Transverse colon (tissue), 4 donors: ENCODE measurements around the gene NEK10. TPM values are rescaled to one million over a fixed set of nuclear protein-coding genes. Genes with fewer than 3 reads are reported as not detected.
"Not testable (repeated sequence)": the region's sequence is repeated elsewhere in the genome, so short reads cannot be mapped to it uniquely, and the experiment has no call there.

Experiments used
- DNase-seq: peaks from one replicate; pipeline ENCODE4 v3.0.0-alpha.2; 2019
- H3K27ac ChIP-seq, 4 donors: fragments of 200-600 bp; sonication (generic); 2 replicates each; pipeline ENCODE4 v1.5.1; 2016 to 2018; ENCODE audit warnings: inconsistent platforms in 4 of 4
- H3K27me3 ChIP-seq: fragments of 200-600 bp; sonication (generic); 2 replicates; pipeline ENCODE4 v1.5.1; 2017; ENCODE audit warnings: inconsistent platforms
- H3K36me3 ChIP-seq, 4 donors: fragments of 200-600 bp; sonication (generic); 2 replicates each; pipeline ENCODE4 v1.5.1; 2017 to 2019; ENCODE audit warnings: inconsistent platforms in 4 of 4
- H3K4me1 ChIP-seq, 4 donors: fragments of 200-600 bp; sonication (generic); 2 replicates each; pipeline ENCODE4 v1.5.1; 2017 to 2020; ENCODE audit warnings: inconsistent platforms in 4 of 4
- H3K4me3 ChIP-seq, 4 donors: fragments of 200-600 bp; sonication (generic); 1 replicate in 1 of 4; 2 replicates in 3 of 4; pipeline versions ENCODE4 v1.5.1 to v1.6.1; 2017 to 2019; ENCODE audit warnings: inconsistent platforms in 4 of 4
- H3K9me3 ChIP-seq, 2 donors: fragments of 200-600 bp; sonication (generic); 2 replicates each; pipeline ENCODE4 v1.5.1; 2017 to 2019; ENCODE audit warnings: inconsistent platforms in 2 of 2
- CTCF ChIP-seq, 5 experiments: fragments of 200-600 bp in 3 of 5; fragments of 450-650 bp in 2 of 5; sonication (generic) in 3 of 5; IDR thresholded peaks; 1 replicate in 2 of 5; 2 replicates in 3 of 5; pipeline ENCODE4 v1.5.1; 2016 to 2017; ENCODE audit warnings: antibody characterized with exemption in 5 of 5, inconsistent platforms in 3 of 5, mild to moderate bottlenecking in 2 of 5, moderate library complexity in 1 of 5
- EP300 ChIP-seq: sonication (generic); formaldehyde crosslinking; IDR thresholded peaks from one replicate; pipeline ENCODE4 v1.6.1; 2017; ENCODE audit warnings: antibody characterized with exemption, low read depth
- POLR2A ChIP-seq: fragments of 450-650 bp; IDR thresholded peaks from one replicate; pipeline ENCODE4 v1.6.1; 2016; ENCODE audit warnings: antibody characterized with exemption, mild to moderate bottlenecking, moderate library complexity
- POLR2AphosphoS5 ChIP-seq, 3 donors: sonication (generic); formaldehyde crosslinking; IDR thresholded peaks; one replicate each; pipeline ENCODE4 v1.6.1; 2016; ENCODE audit warnings: antibody characterized with exemption in 3 of 3
- WGBS, 2 donors: methylation state at CpG; one replicate each; pipeline ENCODE4 v1.1.5; 2018; ENCODE audit warnings: low coverage in 1 of 2; 5-methylcytosine and 5-hydroxymethylcytosine counted together
- in situ Hi-C, 4 donors: fragments of 200-750 bp; cut with MboI; loops; one replicate each; pipeline versions ENCODE4 v1.15.0 to v1.15.1; 2017; ENCODE audit warnings: low sequenced_read_pairs in 3 of 4, low pct_ligation_motif_present in 1 of 4, low pct_unique_long_range_greater_than_20kb in 1 of 4
- intact Hi-C: fragments of 100-400 bp; cut with DNase I; formaldehyde crosslinking; loops from one replicate; pipeline ENCODE4 v1.15.1; 2023; ENCODE audit warnings: low total_unique reads
- total RNA-seq, 4 donors: library from RNA; depleted of rRNA; stranded (reverse); fragments of >200 nt; gene quantifications; one replicate each; pipeline ENCODE4 v1.1.0, GENCODE V29; 2016

NEK10 gene
- total RNA-seq, 4 donors from 2014 or later = 1.1 to 3.2 (median 1.7) TPM

GRCh38 chr3:27290760-27291159 is 78.4 kb downstream of the NEK10 start:
- TF ChIP-seq CTCF (IDR thresholded peaks at IDR 0.05) (no peak), POLR2A (no peak), EP300 (no peak), POLR2AphosphoS5 (IDR thresholded peaks at IDR 0.05) (no peak)
- Histone ChIP-seq H3K36me3 (no peaks in the 10 kb centered on the region), H3K4me1 (peaks cover 0 to 10% (median 0%) of the 10 kb centered on the region in 4 donors), H3K9me3 (no peaks in the 10 kb centered on the region), H3K27me3 (no peaks in the 10 kb centered on the region), H3K4me3 (no peak overlapping the region), H3K27ac (no peak overlapping the region)
- intact Hi-C loops (no loop called here), in situ Hi-C loops (no loop called here)
- DNase-seq = no peak

- no peak for DNase-seq
- Histone ChIP-seq H3K27me3 (no peaks in the 10 kb centered on the region), H3K27ac (no peak overlapping the region), H3K36me3 (no peaks in the 10 kb centered on the region), H3K4me3 (no peak overlapping the region), H3K9me3 (no peaks in the 10 kb centered on the region), H3K4me1 (peaks cover 0 to 10% (median 0%) of the 10 kb centered on the region in 4 donors)
- intact Hi-C loops (no loop called here), in situ Hi-C loops (no loop called here)
- TF ChIP-seq EP300 = no peak
- no peak for TF ChIP-seq CTCF (IDR thresholded peaks at IDR 0.05)
- no peak for TF ChIP-seq POLR2A
- TF ChIP-seq POLR2AphosphoS5 (IDR thresholded peaks at IDR 0.05) = no peak
- 50 to 55% methylated on average over 3 of the region's 3 CpGs for WGBS, 2 donors
Measured at GRCh38 chr3:27289769-27290413, 79.3 kb downstream of the NEK10 start.

- Histone ChIP-seq H3K9me3 (no peaks in the 10 kb centered on the region), H3K36me3 (no peaks in the 10 kb centered on the region), H3K4me3 (no peak overlapping the region), H3K4me1 (peaks cover 0 to 7% (median 0%) of the 10 kb centered on the region in 4 donors), H3K27me3 (no peaks in the 10 kb centered on the region), H3K27ac (no peak overlapping the region)
- TF ChIP-seq EP300 (no peak), POLR2AphosphoS5 (IDR thresholded peaks at IDR 0.05) (no peak), CTCF (IDR thresholded peaks at IDR 0.05) (no peak), POLR2A (no peak)
- 89 to 95% methylated on average over 2 of the region's 2 CpGs for WGBS, 2 donors
- intact Hi-C loops = no loop called here
- in situ Hi-C loops = no loop called here
- no peak for DNase-seq
Measured at GRCh38 chr3:27287052-27287451, 82.1 kb downstream of the NEK10 start.

- 90 to 94% methylated on average over 10 of the region's 10 CpGs for whole genome bisulfite sequencing, 2 donors
- H3K27me3 ChIP-seq, in situ Hi-C loops, intact Hi-C loops, DNase-seq, H3K9me3 ChIP-seq, H3K4me3 ChIP-seq, H3K4me1 ChIP-seq, H3K36me3 ChIP-seq, H3K27ac ChIP-seq: not testable (repeated sequence)
Measured at GRCh38 chr3:27286467-27286866, 82.7 kb downstream of the NEK10 start.

GRCh38 chr3:27285668-27286067 is 83.5 kb downstream of the NEK10 start:
- H3K27me3 ChIP-seq = no peaks in the 10 kb centered on the region
- intact Hi-C loops (no loop called here), in situ Hi-C loops (no loop called here)
- no peaks in the 10 kb centered on the region for H3K9me3 ChIP-seq
- no peak for DNase-seq
- no peak overlapping the region for H3K4me3 ChIP-seq
- no peaks in the 10 kb centered on the region for H3K36me3 ChIP-seq
- H3K4me1 ChIP-seq = peaks cover 0 to 8% (median 0%) of the 10 kb centered on the region in 4 donors
- H3K27ac ChIP-seq = no peak overlapping the region
- TF ChIP-seq EP300 (no peak), POLR2AphosphoS5 (IDR thresholded peaks at IDR 0.05) (no peak), POLR2A (no peak), CTCF (IDR thresholded peaks at IDR 0.05) (no peak)
